Measurements from ENCODE around the gene CAMK2B.

DNA sequence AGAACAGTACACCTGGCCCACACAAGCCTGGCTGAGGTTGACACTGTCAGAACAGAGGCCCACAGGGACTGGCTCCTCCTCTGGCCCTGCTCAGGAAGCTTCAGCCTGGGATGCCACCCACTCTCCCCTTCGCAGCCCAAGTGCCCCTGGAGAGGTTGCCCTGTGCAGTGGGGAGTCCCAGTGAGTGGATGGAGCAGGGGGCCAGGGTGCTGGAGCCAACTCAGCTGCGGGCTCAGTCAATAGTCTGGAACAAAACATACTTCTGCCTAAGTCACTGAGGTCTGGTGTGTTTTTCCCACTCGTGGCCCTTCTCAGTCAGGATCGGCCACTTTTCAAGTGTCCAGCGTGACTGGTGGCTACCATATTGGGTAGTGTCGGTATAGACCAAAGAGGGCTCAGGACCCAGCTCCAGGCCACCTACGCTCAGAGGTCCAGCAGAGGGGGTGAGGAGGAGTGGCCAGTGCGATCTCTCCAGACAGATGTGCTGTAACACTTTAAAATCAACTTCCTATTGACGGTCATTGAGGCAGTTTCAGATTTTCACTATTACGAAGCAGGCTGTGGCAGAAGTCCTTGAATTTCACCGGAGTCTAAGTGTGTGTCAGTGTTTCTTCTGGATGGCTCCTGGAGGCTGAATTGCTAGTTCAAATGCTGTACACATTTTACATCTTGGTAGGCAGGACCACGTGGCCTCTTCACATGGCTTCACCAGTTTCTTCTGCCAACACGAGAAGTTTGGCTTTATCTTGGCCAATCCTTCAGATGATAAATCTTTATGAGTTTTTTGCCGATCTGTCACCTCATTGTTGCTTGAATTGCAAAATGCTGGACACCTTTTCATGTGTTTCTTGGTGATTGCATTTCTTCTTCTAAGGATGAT is 135.2 kb downstream of the CAMK2B start:
- TF ChIP-seq, protein P1, sequence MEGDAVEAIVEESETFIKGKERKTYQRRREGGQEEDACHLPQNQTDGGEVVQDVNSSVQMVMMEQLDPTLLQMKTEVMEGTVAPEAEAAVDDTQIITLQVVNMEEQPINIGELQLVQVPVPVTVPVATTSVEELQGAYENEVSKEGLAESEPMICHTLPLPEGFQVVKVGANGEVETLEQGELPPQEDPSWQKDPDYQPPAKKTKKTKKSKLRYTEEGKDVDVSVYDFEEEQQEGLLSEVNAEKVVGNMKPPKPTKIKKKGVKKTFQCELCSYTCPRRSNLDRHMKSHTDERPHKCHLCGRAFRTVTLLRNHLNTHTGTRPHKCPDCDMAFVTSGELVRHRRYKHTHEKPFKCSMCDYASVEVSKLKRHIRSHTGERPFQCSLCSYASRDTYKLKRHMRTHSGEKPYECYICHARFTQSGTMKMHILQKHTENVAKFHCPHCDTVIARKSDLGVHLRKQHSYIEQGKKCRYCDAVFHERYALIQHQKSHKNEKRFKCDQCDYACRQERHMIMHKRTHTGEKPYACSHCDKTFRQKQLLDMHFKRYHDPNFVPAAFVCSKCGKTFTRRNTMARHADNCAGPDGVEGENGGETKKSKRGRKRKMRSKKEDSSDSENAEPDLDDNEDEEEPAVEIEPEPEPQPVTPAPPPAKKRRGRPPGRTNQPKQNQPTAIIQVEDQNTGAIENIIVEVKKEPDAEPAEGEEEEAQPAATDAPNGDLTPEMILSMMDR (IDR thresholded peaks at IDR 0.05) = no peak
- TF ChIP-seq EP300 (IDR thresholded peaks at IDR 0.05) = no peak
- TF ChIP-seq POLR2AphosphoS5 (IDR thresholded peaks at IDR 0.05) = no peak
- no peak for TF ChIP-seq POLR2A (IDR thresholded peaks at IDR 0.05; ENCODE audit: low read depth)
